SK-N-SH (cell line): Measurements from ENCODE around the gene TEX19. TPM values are rescaled to one million over a fixed set of nuclear protein-coding genes. Genes with fewer than 3 reads are reported as not detected.

Source experiments
- CTCF ChIA-PET: fragments of 300-600, 350-600 bp; formaldehyde crosslinking; extraction: SDS; loops from one replicate; lab custom pipeline; 2021; lab: Yijun Ruan, JAX
- POLR2A ChIA-PET: fragments of 350-600 bp; sonication (Branson Sonifier 250); formaldehyde crosslinking; extraction: SDS; loops from one replicate; lab custom pipeline; 2020; ENCODE audit warnings: antibody characterized with exemption, inconsistent platforms; lab: Yijun Ruan, JAX
- DNase-seq: peaks from one replicate; pipeline ENCODE4 v3.0.0; 2012
- H2AFZ ChIP-seq: fragments of 200-600 bp; sonication (generic); 2 replicates; pipeline ENCODE4 v1.8.1; 2016; ENCODE audit warnings: antibody characterized with exemption, mild to moderate bottlenecking, low read depth
- H3F3A ChIP-seq: fragments of 200-600 bp; sonication (generic); replicated peaks from 2 replicates; pipeline ENCODE3; 2016; ENCODE audit warnings: antibody characterized with exemption, mild to moderate bottlenecking; ENCODE audit not compliant: insufficient read depth
- H3K27ac ChIP-seq, 2 experiments: fragments of 200-500 bp in 1 of 2; fragments of 200-600 bp in 1 of 2; sonication (Bioruptor generic) in 1 of 2; sonication (generic), shearing (Covaris generic) in 1 of 2; 2 replicates each; pipeline versions ENCODE4 v1.5.1 to v1.6.1; 2014 to 2016; ENCODE audit warnings: low read depth in 2 of 2, inconsistent platforms in 1 of 2, low read length in 1 of 2, mild to moderate bottlenecking in 1 of 2, mixed read lengths in 1 of 2
- H3K27me3 ChIP-seq: fragments of 200-600 bp; sonication (generic), shearing (Covaris generic); 2 replicates; pipeline ENCODE4 v1.6.1; 2016; ENCODE audit warnings: mixed run types; ENCODE audit not compliant: insufficient read depth
- H3K36me3 ChIP-seq, 2 experiments: fragments of 200-500 bp in 1 of 2; fragments of 200-600 bp in 1 of 2; sonication (Bioruptor generic) in 1 of 2; sonication (generic) in 1 of 2; replicated peaks in 1 of 2; 2 replicates each; pipeline versions ENCODE3 to v1.5.1; 2014 to 2016; ENCODE audit warnings: low read length in 1 of 2, mild to moderate bottlenecking in 1 of 2; ENCODE audit not compliant: insufficient read depth in 2 of 2, control insufficient read depth in 1 of 2
- H3K4me1 ChIP-seq, 2 experiments: fragments of 200-500 bp in 1 of 2; fragments of 200-600 bp in 1 of 2; sonication (Bioruptor generic) in 1 of 2; sonication (generic), shearing (Covaris generic) in 1 of 2; 2 replicates each; pipeline versions ENCODE4 v1.5.1 to v1.6.1; 2014 to 2016; ENCODE audit warnings: low read depth in 1 of 2, low read length in 1 of 2, mixed run types in 1 of 2; ENCODE audit not compliant: insufficient read depth in 2 of 2, control insufficient read depth in 1 of 2
- H3K4me2 ChIP-seq: fragments of 200-600 bp; sonication (generic), shearing (Covaris generic); 2 replicates; pipeline ENCODE4 v1.6.1; 2017; ENCODE audit warnings: mixed run types
- H3K4me3 ChIP-seq, 2 experiments: fragments of 200-500 bp in 1 of 2; fragments of 200-600 bp in 1 of 2; sonication (Bioruptor generic) in 1 of 2; sonication (generic), shearing (Covaris generic) in 1 of 2; 2 replicates each; pipeline versions ENCODE4 v1.5.1 to v1.8.1; 2014 to 2016; ENCODE audit warnings: low read depth in 2 of 2, inconsistent platforms in 1 of 2, low read length in 1 of 2, mild to moderate bottlenecking in 1 of 2, mixed read lengths in 1 of 2, moderate library complexity in 1 of 2
- H3K79me2 ChIP-seq: fragments of 200-600 bp; sonication (generic); 2 replicates; pipeline ENCODE4 v1.8.1; 2017; ENCODE audit warnings: mild to moderate bottlenecking; ENCODE audit not compliant: insufficient read depth
- H3K9ac ChIP-seq: fragments of 200-600 bp; sonication (generic); 2 replicates; pipeline ENCODE4 v1.6.1; 2017; ENCODE audit warnings: mixed run types
- H3K9me2 ChIP-seq: fragments of 200-600 bp; sonication (generic); 2 replicates; pipeline ENCODE4 v1.6.1; 2017; ENCODE audit warnings: mixed run types
- H3K9me3 ChIP-seq: fragments of 200-600 bp; sonication (generic); 2 replicates; pipeline ENCODE4 v1.6.1; 2017; ENCODE audit warnings: mixed run types, mild to moderate bottlenecking, moderate library complexity
- H4K20me1 ChIP-seq: fragments of 200-600 bp; sonication (generic); 2 replicates; pipeline ENCODE4 v1.6.1; 2017; ENCODE audit warnings: mild to moderate bottlenecking, mixed run types; ENCODE audit not compliant: insufficient read depth
- CHD2 ChIP-seq: fragments of 150-350 bp; IDR thresholded peaks from 2 replicates; pipeline ENCODE4 v1.6.1; 2018; ENCODE audit warnings: low read length; ENCODE audit not compliant: partially characterized antibody
- ELF1 ChIP-seq: IDR thresholded peaks from 2 replicates; pipeline ENCODE4 v1.4.0; 2012
- FOXJ3 ChIP-seq: sonication (generic); formaldehyde crosslinking; IDR thresholded peaks from 2 replicates; pipeline ENCODE4 v1.5.1; 2020; ENCODE audit warnings: mild to moderate bottlenecking, missing genetic modification reagents
- FOXM1 ChIP-seq: IDR thresholded peaks from 2 replicates; pipeline ENCODE4 v1.4.0; 2012; ENCODE audit warnings: low read depth, mild to moderate bottlenecking
- GATA2 ChIP-seq: sonication (generic); formaldehyde crosslinking; IDR thresholded peaks from 2 replicates; pipeline ENCODE4 v1.5.0; 2020; ENCODE audit warnings: mild to moderate bottlenecking, missing genetic modification reagents
- JUND ChIP-seq: IDR thresholded peaks from 2 replicates; pipeline ENCODE4 v1.4.0; 2012
- MAX ChIP-seq: IDR thresholded peaks from 2 replicates; pipeline ENCODE4 v1.4.0; 2012; ENCODE audit warnings: low read depth
- MXI1 ChIP-seq: IDR thresholded peaks from 2 replicates; pipeline ENCODE4 v1.6.1; 2012; ENCODE audit warnings: mild to moderate bottlenecking, low read depth, low read length, improper control_type of control experiment
- NRF1 ChIP-seq: IDR thresholded peaks from 2 replicates; pipeline ENCODE4 v1.6.1; 2012; ENCODE audit warnings: low read depth, mild to moderate bottlenecking, low read length
- RXRA ChIP-seq: IDR thresholded peaks from 2 replicates; pipeline ENCODE4 v1.4.0; 2012; ENCODE audit warnings: low read depth, mild to moderate bottlenecking, borderline replicate concordance
- SIN3A ChIP-seq: IDR thresholded peaks from 2 replicates; pipeline ENCODE4 v1.6.1; 2012; ENCODE audit warnings: low read depth, mild to moderate bottlenecking, low read length, moderate library complexity, borderline replicate concordance
- SMC3 ChIP-seq: IDR thresholded peaks from 2 replicates; pipeline ENCODE4 v1.6.1; 2012; ENCODE audit warnings: low read depth, low read length, improper control_type of control experiment
- TCF12 ChIP-seq: IDR thresholded peaks from 2 replicates; pipeline ENCODE4 v1.4.0; 2012
- TEAD4 ChIP-seq: IDR thresholded peaks from 2 replicates; pipeline ENCODE4 v1.4.0; 2012; ENCODE audit warnings: mild to moderate bottlenecking, borderline replicate concordance; ENCODE audit not compliant: insufficient read depth
- USF2 ChIP-seq: fragments of 150-350 bp; IDR thresholded peaks from 2 replicates; pipeline ENCODE4 v1.6.1; 2017; ENCODE audit warnings: antibody characterized with exemption, low read length, low read depth, borderline replicate concordance
- YY1 ChIP-seq: IDR thresholded peaks from 2 replicates; pipeline ENCODE4 v1.4.0; 2012; ENCODE audit warnings: low read depth, mild to moderate bottlenecking
- ZBTB33 ChIP-seq: IDR thresholded peaks from 2 replicates; pipeline ENCODE4 v1.4.0; 2012; ENCODE audit warnings: low read depth, borderline replicate concordance
- WGBS: methylation state at CpG from one replicate; pipeline ENCODE4 v1.1.6; 2017; ENCODE audit warnings: low lambda C conversion rate; 5-methylcytosine and 5-hydroxymethylcytosine counted together
- polyA plus RNA-seq, 3 experiments: library from polyadenylated mRNA; depleted of rRNA; stranded (reverse); fragments of >200 nt; gene quantifications; 2 replicates each; pipeline ENCODE4 v1.2.3, GENCODE V29; 2012

Gene TEX19
- polyA plus RNA-seq, 1 of the 3 experiments (the other 2 are of a cell fraction) = 0.10 TPM

- no peak overlapping the region for H3K27ac ChIP-seq
- H3K79me2 ChIP-seq = no peaks in the 10 kb centered on the region
- no peaks in the 10 kb centered on the region for H4K20me1 ChIP-seq
- H3K4me3 ChIP-seq = peak overlapping the region in 1 of 2 experiments; percentile 21; a peak in 1 of 4 replicates
- no peaks in the 10 kb centered on the region for H3K9me3 ChIP-seq
- CTCF ChIA-PET = interaction anchor here (0.9 to 9.9 kb wide), 12 partner anchors 8 to 94 kb away, joined by 3 to 78 read pairs (median 5); no protein-coding TSS in a partner anchor
- no peak overlapping the region for H3K9ac ChIP-seq
- POLR2A ChIA-PET = interaction anchor here (0.7 to 1.7 kb wide), 5 partner anchors 13 to 57 kb away, joined by 3 to 4 read pairs (median 3); partner anchors contain the start of gene CSNK1D
- H3K4me1 ChIP-seq = peaks cover 15 to 43% of the 10 kb centered on the region in 2 experiments; a peak in 3 of 4 replicates
- no peak overlapping the region for H2AFZ ChIP-seq
- TF ChIP-seq RXRA = no peak
- TF ChIP-seq MAX = no peak
- TF ChIP-seq TCF12 = no peak
- no peak for TF ChIP-seq GATA2 (CRISPR knock-in tag)
- TF ChIP-seq ELF1 = no peak
- TF ChIP-seq USF2 = no peak
- TF ChIP-seq JUND = no peak
- no peak for TF ChIP-seq CHD2
- TF ChIP-seq FOXJ3 (CRISPR knock-in tag) = no peak
- TF ChIP-seq SMC3 = no peak
- no peak for TF ChIP-seq TEAD4
- no peak for TF ChIP-seq YY1
- TF ChIP-seq ZBTB33 = no peak
- TF ChIP-seq MXI1 = no peak
- no peak for TF ChIP-seq FOXM1
- no peak for TF ChIP-seq NRF1
- TF ChIP-seq SIN3A = no peak
- TF ChIP-seq, all 33 proteins: peak for 0
- no peaks in the 10 kb centered on the region for H3F3A ChIP-seq
- H3K9me2 ChIP-seq = no peaks in the 10 kb centered on the region
- peak overlapping the region; percentile 59; the same call in 1 of the 2 replicates for H3K4me2 ChIP-seq
- no peaks in the 10 kb centered on the region; the same call in none of the 2 replicates for H3K27me3 ChIP-seq
- no peak for DNase-seq
- no peaks in the 10 kb centered on the region for H3K36me3 ChIP-seq
- WGBS = 39% methylated on average over 18 of the region's 19 CpGs
Observed at GRCh38 chr17:82329683-82330321, 29.2 kb upstream of the TEX19 start.
